ENCODE measurements around the gene HOXD8.
A peak's percentile ranks its signal among the peaks of the same experiment; 100 is the strongest.

HOXD8 gene

GRCh38 chr2:176128982-176129796 lies at the start of gene HOXD8:
TSS of gene HOXD8 (plus strand) at chr2:176129705. CDS start at chr2:176130367, 662 bp downstream.
- DNase-seq (ENCODE audit: low read depth) = no peak

GRCh38 chr2:176079831-176080539 lies 49.5 kb upstream of the HOXD8 start:
- DNase-seq (ENCODE audit: low read depth) = peak; percentile 61

GRCh38 chr2:176080540-176081375 lies 48.7 kb upstream of the HOXD8 start:
- no peak for DNase-seq (ENCODE audit: low read depth)

- no peak for DNase-seq (ENCODE audit: low read depth)
Observed at GRCh38 chr2:176081376-176081836, 48.1 kb upstream of the HOXD8 start.

GRCh38 chr2:176081837-176082524 lies 47.5 kb upstream of the HOXD8 start:
- DNase-seq (ENCODE audit: low read depth) = no peak

GRCh38 chr2:176082525-176082823 lies 47.0 kb upstream of the HOXD8 start:
- DNase-seq (ENCODE audit: low read depth) = no peak

GRCh38 chr2:176082824-176083751 lies 46.4 kb upstream of the HOXD8 start:
- DNase-seq (ENCODE audit: low read depth) = no peak

- no peak for DNase-seq (ENCODE audit: low read depth)
Observed at GRCh38 chr2:176083796-176084261, 45.7 kb upstream of the HOXD8 start, which contains the start of gene EVX2. TSS of gene EVX2 (minus strand) at chr2:176083962. CDS start at chr2:176083776, 186 bp downstream.

- no peak for DNase-seq (ENCODE audit: low read depth)
Observed at GRCh38 chr2:176084611-176085119, 44.8 kb upstream of the HOXD8 start.

- DNase-seq (ENCODE audit: low read depth) = no peak
Observed at GRCh38 chr2:176085120-176085788, 44.3 kb upstream of the HOXD8 start.

- DNase-seq (ENCODE audit: low read depth) = no peak
Observed at GRCh38 chr2:176085861-176086771, 43.4 kb upstream of the HOXD8 start.

GRCh38 chr2:176087330-176088047 lies 42.0 kb upstream of the HOXD8 start:
- no peak for DNase-seq (ENCODE audit: low read depth)

GRCh38 chr2:176088048-176088936 lies 41.2 kb upstream of the HOXD8 start:
- no peak for DNase-seq (ENCODE audit: low read depth)

GRCh38 chr2:176088937-176089842 lies 40.3 kb upstream of the HOXD8 start:
- no peak for DNase-seq (ENCODE audit: low read depth)

- no peak for DNase-seq (ENCODE audit: low read depth)
Observed at GRCh38 chr2:176089843-176090395, 39.6 kb upstream of the HOXD8 start.

GRCh38 chr2:176090862-176091261 lies 38.6 kb upstream of the HOXD8 start:
- no peak for DNase-seq (ENCODE audit: low read depth)
